T-helper 17 cell (primary cell): ENCODE measurements around the gene ANKRD44. TPM values are rescaled to one million over a fixed set of nuclear protein-coding genes. Genes with fewer than 3 reads are reported as not detected.

Experiments used
- ATAC-seq: fragments of 150-1000 bp; cut with Tn5 transposase; 2 replicates; pipeline ENCODE4 v1.10.0; 2021; ENCODE audit warnings: mild to moderate bottlenecking, moderate library complexity
- DNase-seq, 3 donors: peaks; one replicate each; pipeline versions ENCODE4 v3.0.0 to v3.0.0-alpha.2; 2020 to 2021
- H3K9me3 ChIP-seq: one replicate; pipeline ENCODE4 v1.7.0; 2013; ENCODE audit warnings: low read length, mild to moderate bottlenecking; ENCODE audit not compliant: control insufficient read depth, poor library complexity, severe bottlenecking
- H3K27ac Mint-ChIP-seq: one replicate; pipeline ENCODE4 v1.8.0; 2022; ENCODE audit warnings: mild to moderate bottlenecking, moderate library complexity, mixed read lengths
- H3K27me3 Mint-ChIP-seq: one replicate; pipeline ENCODE4 v1.8.0; 2022; ENCODE audit warnings: mixed read lengths
- H3K36me3 Mint-ChIP-seq: one replicate; pipeline ENCODE4 v1.8.0; 2022; ENCODE audit warnings: low read depth, mixed read lengths
- H3K4me1 Mint-ChIP-seq: one replicate; pipeline ENCODE4 v1.8.0; 2022; ENCODE audit warnings: mild to moderate bottlenecking, mixed read lengths
- H3K4me3 Mint-ChIP-seq: one replicate; pipeline ENCODE4 v1.8.0; 2022; ENCODE audit warnings: mild to moderate bottlenecking, moderate library complexity, mixed read lengths
- total RNA-seq, 4 donors: library from RNA in 2 of 4; stranded (reverse) in 2 of 4; gene quantifications; one replicate each; pipeline ENCODE4 v1.2.3 and lab custom pipeline; 2022 to 2026

The ANKRD44 gene
- total RNA-seq, 2 donors from 2014 or later = 232 to 246 TPM

- no peaks in the 10 kb centered on the region for H3K9me3 ChIP-seq
- peaks cover 61% of the 10 kb centered on the region for H3K4me1 Mint-ChIP-seq
- DNase-seq = no peak
- H3K27me3 Mint-ChIP-seq = no peaks in the 10 kb centered on the region
- no peak for ATAC-seq
- peak overlapping the region; percentile 97 for H3K27ac Mint-ChIP-seq
- peaks cover 5% of the 10 kb centered on the region for H3K36me3 Mint-ChIP-seq
- peak overlapping the region; percentile 97 for H3K4me3 Mint-ChIP-seq
Observed at GRCh38 chr2:197196541-197197180, 113.9 kb downstream of the ANKRD44 start.

GRCh38 chr2:197195518-197195917 is 115.1 kb downstream of the ANKRD44 start:
- no peak for ATAC-seq
- H3K4me1 Mint-ChIP-seq = peaks cover 58% of the 10 kb centered on the region
- DNase-seq = no peak
- peaks cover 5% of the 10 kb centered on the region for H3K36me3 Mint-ChIP-seq
- no peaks in the 10 kb centered on the region for H3K9me3 ChIP-seq
- H3K4me3 Mint-ChIP-seq = peak overlapping the region; percentile 97
- peak overlapping the region; percentile 97 for H3K27ac Mint-ChIP-seq
- H3K27me3 Mint-ChIP-seq = no peaks in the 10 kb centered on the region

GRCh38 chr2:197191940-197192322 is 118.6 kb downstream of the ANKRD44 start:
- Mint-ChIP-seq H3K4me1 (peaks cover 53% of the 10 kb centered on the region), H3K27me3 (no peaks in the 10 kb centered on the region), H3K27ac (peak overlapping the region; percentile 97), H3K4me3 (peak overlapping the region; percentile 72), H3K36me3 (no peaks in the 10 kb centered on the region)
- ATAC-seq (peak; percentile 93), DNase-seq (peak in 2 of 3 donors; percentile 35 to 46)
- no peaks in the 10 kb centered on the region for H3K9me3 ChIP-seq

- DNase-seq (no peak), ATAC-seq (peak; percentile 68)
- Mint-ChIP-seq H3K36me3 (no peaks in the 10 kb centered on the region), H3K4me1 (peaks cover 50% of the 10 kb centered on the region), H3K4me3 (peak overlapping the region; percentile 72), H3K27me3 (no peaks in the 10 kb centered on the region), H3K27ac (peak overlapping the region; percentile 97)
- no peaks in the 10 kb centered on the region for H3K9me3 ChIP-seq
Observed at GRCh38 chr2:197191177-197191939, 119.2 kb downstream of the ANKRD44 start.

- H3K36me3 Mint-ChIP-seq = no peaks in the 10 kb centered on the region
- ATAC-seq = no peak
- DNase-seq = no peak
- no peaks in the 10 kb centered on the region for H3K27me3 Mint-ChIP-seq
- H3K9me3 ChIP-seq = no peaks in the 10 kb centered on the region
- peaks cover 48% of the 10 kb centered on the region for H3K4me1 Mint-ChIP-seq
- peak overlapping the region; percentile 94 for H3K27ac Mint-ChIP-seq
- H3K4me3 Mint-ChIP-seq = no peak overlapping the region
Observed at GRCh38 chr2:197190100-197190432, 120.5 kb downstream of the ANKRD44 start.

- no peak for ATAC-seq
- H3K9me3 ChIP-seq = no peaks in the 10 kb centered on the region
- Mint-ChIP-seq H3K4me1 (peaks cover 46% of the 10 kb centered on the region), H3K4me3 (no peak overlapping the region), H3K27me3 (no peaks in the 10 kb centered on the region), H3K27ac (peak overlapping the region; percentile 94), H3K36me3 (peaks cover under 1% of the 10 kb centered on the region)
- no peak for DNase-seq
Observed at GRCh38 chr2:197189426-197190099, 121.0 kb downstream of the ANKRD44 start.

- DNase-seq = no peak
- H3K4me3 Mint-ChIP-seq = no peak overlapping the region
- no peaks in the 10 kb centered on the region for H3K9me3 ChIP-seq
- peaks cover 59% of the 10 kb centered on the region for H3K4me1 Mint-ChIP-seq
- peak overlapping the region; percentile 73 for H3K27ac Mint-ChIP-seq
- no peak for ATAC-seq
- no peaks in the 10 kb centered on the region for H3K27me3 Mint-ChIP-seq
- H3K36me3 Mint-ChIP-seq = peaks cover 4% of the 10 kb centered on the region
Observed at GRCh38 chr2:197185676-197186075, 124.9 kb downstream of the ANKRD44 start.

- peak overlapping the region; percentile 73 for H3K27ac Mint-ChIP-seq
- no peak overlapping the region for H3K4me3 Mint-ChIP-seq
Observed at GRCh38 chr2:197184959-197185586, 125.5 kb downstream of the ANKRD44 start.

GRCh38 chr2:197183355-197183754 is 127.2 kb downstream of the ANKRD44 start:
- DNase-seq (no peak), ATAC-seq (no peak)
- no peaks in the 10 kb centered on the region for H3K9me3 ChIP-seq
- H3K36me3 Mint-ChIP-seq = peaks cover 4% of the 10 kb centered on the region
- no peak overlapping the region for H3K4me3 Mint-ChIP-seq
- peaks cover 64% of the 10 kb centered on the region for H3K4me1 Mint-ChIP-seq
- H3K27ac Mint-ChIP-seq = peak overlapping the region; percentile 87
- H3K27me3 Mint-ChIP-seq = no peaks in the 10 kb centered on the region

More at GRCh38 chr2:197184959-197185586, 125.5 kb downstream of the ANKRD44 start:
- Mint-ChIP-seq H3K4me1 (peaks cover 61% of the 10 kb centered on the region), H3K36me3 (peaks cover 4% of the 10 kb centered on the region), H3K27me3 (no peaks in the 10 kb centered on the region)
- no peaks in the 10 kb centered on the region for H3K9me3 ChIP-seq
- DNase-seq (no peak), ATAC-seq (no peak)

- peaks cover 4% of the 10 kb centered on the region for H3K36me3 Mint-ChIP-seq
- H3K27ac Mint-ChIP-seq = peak overlapping the region; percentile 87
- peak overlapping the region; percentile 5 for H3K4me3 Mint-ChIP-seq
- no peaks in the 10 kb centered on the region for H3K9me3 ChIP-seq
- no peaks in the 10 kb centered on the region for H3K27me3 Mint-ChIP-seq
- DNase-seq (no peak), ATAC-seq (no peak)
- H3K4me1 Mint-ChIP-seq = peaks cover 57% of the 10 kb centered on the region
Observed at GRCh38 chr2:197182668-197183067, 127.9 kb downstream of the ANKRD44 start.

GRCh38 chr2:197181491-197181890 is 129.1 kb downstream of the ANKRD44 start:
- Mint-ChIP-seq H3K36me3 (peaks cover 4% of the 10 kb centered on the region), H3K4me3 (no peak overlapping the region)

GRCh38 chr2:197179744-197180498 is 130.7 kb downstream of the ANKRD44 start:
- Mint-ChIP-seq H3K36me3 (peaks cover 4% of the 10 kb centered on the region), H3K27me3 (no peaks in the 10 kb centered on the region), H3K4me3 (no peak overlapping the region), H3K4me1 (peaks cover 45% of the 10 kb centered on the region), H3K27ac (peak overlapping the region; percentile 84)
- no peaks in the 10 kb centered on the region for H3K9me3 ChIP-seq
- no peak for ATAC-seq
- DNase-seq = no peak

More at GRCh38 chr2:197181491-197181890, 129.1 kb downstream of the ANKRD44 start:
- ATAC-seq (no peak), DNase-seq (no peak)
- Mint-ChIP-seq H3K4me1 (peaks cover 51% of the 10 kb centered on the region), H3K27ac (peak overlapping the region; percentile 87), H3K27me3 (no peaks in the 10 kb centered on the region)
- no peaks in the 10 kb centered on the region for H3K9me3 ChIP-seq
